Inflammatory macrophage treated with lipopolysaccharide for 1 hour (primary cell): ENCODE measurements around the gene GAB2.
A peak's percentile ranks its signal among the peaks of the same experiment; 100 is the strongest.
"Not testable (repeated sequence)": the region's sequence is repeated elsewhere in the genome, so short reads cannot be mapped to it uniquely, and the experiment has no call there.

Source experiments
- DNase-seq, 2 donors: peaks; one replicate each; pipeline ENCODE4 v3.0.0-alpha.2; 2020 to 2022

The GAB2 gene

GRCh38 chr11:78274739-78275138 lies 142.9 kb downstream of the GAB2 start:
- DNase-seq, result no peak

DNA sequence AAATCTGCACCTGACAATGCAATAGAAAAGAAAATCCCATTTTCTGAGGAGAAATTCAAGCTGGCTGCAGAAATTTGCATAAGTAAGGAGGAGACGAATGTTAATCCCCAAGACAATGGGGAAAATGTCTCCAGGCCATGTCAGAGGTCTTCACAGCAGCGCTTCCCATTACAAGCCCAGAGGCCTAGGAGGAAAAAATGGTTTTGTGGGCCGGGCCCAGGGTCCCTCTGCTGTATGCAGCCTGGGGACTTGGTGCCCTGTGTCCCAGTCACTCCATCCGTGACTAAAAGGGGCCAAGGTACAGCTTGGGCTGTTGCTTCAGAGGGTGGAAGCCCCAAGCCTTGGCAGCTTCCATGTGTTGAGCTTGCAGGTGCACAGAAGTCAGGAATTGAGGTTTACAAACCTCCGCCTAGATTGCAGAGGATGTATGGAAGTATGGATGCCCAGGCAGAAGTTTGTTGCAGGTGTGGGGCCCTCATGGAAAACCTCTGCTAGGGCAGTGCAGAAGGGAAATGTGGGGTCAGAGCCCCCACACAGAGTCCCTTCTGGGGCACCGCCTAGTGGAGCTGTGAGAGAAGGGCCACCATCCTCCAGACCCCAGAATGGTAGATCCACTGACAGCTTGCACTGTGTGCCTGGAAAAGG lies 144.9 kb downstream of the GAB2 start:
- not testable (repeated sequence) for DNase-seq

- DNase-seq, result not testable (repeated sequence)
These were observed 145.8 kb downstream of the GAB2 start for GRCh38 chr11:78271801-78272200.

GRCh38 chr11:78270971-78271370 lies 146.6 kb downstream of the GAB2 start:
- DNase-seq, result no peak

- DNase-seq, result no peak
These were observed 147.8 kb downstream of the GAB2 start for GRCh38 chr11:78269806-78270205.

GRCh38 chr11:78268591-78269410 lies 148.8 kb downstream of the GAB2 start:
- DNase-seq, result no peak

GRCh38 chr11:78266451-78266850 lies 151.2 kb downstream of the GAB2 start:
- DNase-seq, result no peak

- DNase-seq, result no peak
These were observed 152.3 kb downstream of the GAB2 start for GRCh38 chr11:78265326-78265725.

DNA sequence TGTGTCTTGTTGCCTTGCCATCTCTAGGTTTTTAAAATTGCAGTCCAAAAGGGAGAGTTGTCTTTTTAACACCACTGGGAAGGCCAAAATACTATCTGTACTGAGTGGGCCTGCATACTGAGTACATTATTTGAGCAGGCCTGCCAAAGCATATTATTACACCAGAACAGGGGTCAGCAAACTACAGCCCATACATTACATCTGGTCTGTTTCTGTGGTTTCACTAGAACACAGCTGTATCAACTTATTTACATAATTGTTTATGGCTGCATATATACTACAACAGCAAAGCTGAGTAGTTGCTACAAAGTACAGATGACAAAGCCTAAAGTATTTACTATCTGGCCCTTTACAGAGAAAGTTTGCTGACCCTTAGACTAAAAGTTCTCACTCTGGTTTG lies 154.9 kb downstream of the GAB2 start:
- no peak for DNase-seq

DNA sequence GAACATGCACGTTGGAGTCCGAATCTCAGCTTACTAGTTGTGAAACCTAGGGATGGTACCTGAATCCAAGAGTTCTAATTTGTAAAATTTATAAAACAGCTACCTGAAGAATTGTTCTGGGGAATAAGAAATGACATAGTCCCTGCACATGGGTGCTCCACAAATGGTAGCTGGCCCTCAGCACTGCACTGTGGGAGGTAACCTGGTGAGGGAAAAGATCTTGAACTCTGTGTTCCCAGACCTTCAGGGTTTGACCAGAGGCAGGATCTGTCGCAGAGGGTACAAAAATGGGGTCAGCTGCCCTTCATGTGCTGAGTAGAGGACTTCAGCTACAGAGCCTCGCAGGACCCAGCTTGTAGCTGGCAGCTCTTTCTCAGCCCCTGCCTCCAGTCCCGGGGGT lies 155.4 kb downstream of the GAB2 start:
- no peak for DNase-seq

- DNase-seq, result no peak
These were observed 155.8 kb downstream of the GAB2 start for GRCh38 chr11:78261828-78262227.

- DNase-seq, result no peak
These were observed 156.3 kb downstream of the GAB2 start for GRCh38 chr11:78261367-78261766.

DNA sequence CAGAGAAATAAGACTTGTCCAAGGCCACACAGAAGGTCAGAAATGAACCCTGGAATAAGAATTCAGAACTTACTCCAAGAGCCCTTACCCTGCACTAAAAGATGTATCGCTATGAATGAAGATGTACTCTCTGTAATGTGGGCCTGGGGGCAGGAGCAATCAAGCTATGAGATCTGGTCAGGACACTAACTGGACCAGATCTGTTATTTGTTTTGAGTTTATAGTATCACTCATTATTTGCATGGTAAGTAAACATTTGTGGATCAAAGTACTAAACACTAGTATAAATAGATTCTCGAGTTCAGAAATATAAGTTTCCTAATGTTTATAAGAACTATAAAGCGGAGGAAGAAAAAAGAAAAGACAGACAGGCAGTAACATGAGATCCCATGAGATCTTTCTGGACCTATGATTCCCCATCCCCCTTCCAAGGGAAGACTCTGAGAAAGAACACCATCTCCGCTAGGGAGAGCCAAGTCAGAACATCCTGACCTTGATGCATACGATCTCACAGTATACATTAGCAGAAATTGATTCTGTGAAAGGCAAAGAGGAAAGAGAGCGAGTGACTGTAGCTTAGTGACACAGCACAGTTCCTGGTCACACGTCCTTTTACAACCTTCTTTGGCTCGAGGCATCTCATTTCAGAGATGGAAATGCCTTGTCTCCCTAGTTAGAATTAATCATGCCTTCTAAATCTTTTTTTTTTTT lies 157.7 kb downstream of the GAB2 start:
- no peak for DNase-seq

GRCh38 chr11:78257654-78258053 lies 160.0 kb downstream of the GAB2 start:
- DNase-seq, result no peak

DNA sequence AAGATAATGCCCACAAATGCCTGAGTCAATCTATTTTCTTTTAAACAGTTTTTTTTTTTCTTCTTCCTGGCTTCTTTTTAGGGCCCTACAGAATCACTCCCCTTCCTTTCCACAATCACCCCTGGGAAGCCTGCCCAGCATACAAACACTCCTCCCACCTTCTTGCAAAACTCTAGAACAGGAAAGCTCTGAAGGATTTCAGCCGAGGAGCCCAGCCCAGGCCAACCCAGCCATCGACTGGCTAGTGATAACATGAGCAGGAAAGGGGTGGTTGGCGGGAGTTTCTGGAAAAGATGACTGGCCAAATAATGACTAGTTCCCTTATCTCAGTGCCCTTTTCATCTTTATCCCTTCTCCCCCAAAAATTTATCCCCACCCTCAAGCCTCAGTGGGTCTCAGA lies 160.7 kb downstream of the GAB2 start:
- DNase-seq, result peak in 1 of 2 donors; percentile 20

GRCh38 chr11:78255919-78256318 lies 161.7 kb downstream of the GAB2 start:
- no peak for DNase-seq

- no peak for DNase-seq
These were observed 163.4 kb downstream of the GAB2 start for GRCh38 chr11:78254268-78254667.

DNA sequence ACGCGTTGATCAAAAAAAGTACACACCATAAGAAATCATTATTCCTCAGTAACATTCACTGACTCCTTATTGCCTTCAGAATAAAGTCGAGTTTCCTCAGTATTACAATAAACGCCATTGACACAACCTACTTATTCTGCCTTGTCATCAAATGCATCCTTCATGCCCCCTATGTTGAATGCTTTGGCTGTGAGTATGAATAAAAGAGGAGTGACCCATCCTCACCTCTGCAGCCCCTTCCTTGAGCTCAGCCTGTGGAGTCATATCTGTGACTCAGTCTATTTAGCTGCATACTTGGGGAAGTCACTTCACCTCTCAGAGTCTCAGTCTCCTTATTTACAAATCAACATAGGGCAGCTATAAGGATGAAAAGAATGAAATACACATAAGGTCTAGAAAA lies 163.8 kb downstream of the GAB2 start:
- DNase-seq, result no peak

DNA sequence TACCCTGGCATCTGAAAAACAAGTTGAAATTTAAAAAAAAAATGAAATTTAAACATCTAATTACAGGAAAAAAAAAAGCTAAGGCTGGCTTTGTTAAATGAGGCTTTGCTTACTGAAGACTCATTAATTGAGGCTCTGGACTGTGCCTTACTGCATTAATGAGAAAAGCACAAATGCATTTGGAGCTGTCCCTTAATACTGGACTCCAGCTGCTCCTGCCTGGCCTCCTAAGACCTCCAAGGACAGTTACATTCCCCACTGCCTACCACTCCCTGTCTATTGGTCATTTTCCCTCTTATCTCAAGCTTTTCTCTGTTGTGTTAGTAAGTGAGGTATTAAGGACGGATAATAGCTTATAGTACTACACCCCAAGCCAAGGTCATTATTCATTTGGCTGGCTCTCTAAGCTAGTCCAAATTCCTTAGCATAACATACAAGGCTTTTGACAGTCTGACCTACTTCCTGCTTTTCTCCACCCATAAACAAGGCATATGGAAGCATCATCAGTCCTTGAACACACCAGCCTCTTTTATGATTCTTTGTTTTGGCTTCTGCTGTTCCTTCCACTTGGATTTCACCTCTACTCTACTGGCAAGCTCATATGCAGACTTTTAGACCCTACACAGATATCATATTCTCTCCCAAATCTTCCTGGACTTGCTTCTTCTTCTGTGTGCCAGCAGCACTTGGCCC lies 166.4 kb downstream of the GAB2 start:
- DNase-seq, result no peak

DNA sequence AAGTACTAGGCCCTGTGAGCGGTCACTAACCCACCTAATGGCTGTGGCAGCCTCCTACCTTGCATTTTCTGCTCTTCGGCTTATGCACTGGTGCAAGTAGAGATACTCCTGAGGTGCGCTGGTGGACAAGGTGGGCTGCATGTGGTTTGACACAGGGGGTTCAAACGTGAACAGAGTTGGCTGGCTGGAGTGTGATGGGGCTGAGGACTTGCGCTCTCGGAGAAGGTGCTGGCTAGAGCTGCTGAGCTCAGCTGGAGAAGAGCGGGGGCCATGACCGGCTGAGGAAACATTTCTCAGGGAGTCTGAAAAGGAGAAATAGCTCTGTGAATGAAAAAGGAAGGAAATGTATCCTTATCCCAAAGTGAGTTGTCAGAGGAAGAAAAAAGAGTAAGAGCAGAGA lies 167.5 kb downstream of the GAB2 start:
- no peak for DNase-seq

DNA sequence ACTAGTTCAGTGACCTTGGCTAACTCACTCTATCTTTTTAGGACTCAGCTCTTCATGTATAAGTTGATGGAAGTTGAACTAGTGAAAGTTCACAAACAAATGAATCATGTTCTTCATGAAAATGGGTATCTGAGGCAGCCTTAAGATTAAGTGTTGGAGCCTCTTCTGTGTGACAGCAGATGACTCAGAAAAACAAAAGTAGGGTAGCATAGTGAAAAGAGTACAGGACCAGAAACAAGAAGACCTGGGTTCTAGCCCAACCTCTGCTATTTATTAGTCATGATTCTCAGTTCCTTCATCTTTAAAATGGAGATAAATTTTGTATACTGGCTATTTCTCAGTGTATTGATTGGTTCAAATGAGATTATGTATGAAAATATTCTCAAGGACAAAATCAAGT lies 168.7 kb downstream of the GAB2 start:
- DNase-seq, result no peak

DNA sequence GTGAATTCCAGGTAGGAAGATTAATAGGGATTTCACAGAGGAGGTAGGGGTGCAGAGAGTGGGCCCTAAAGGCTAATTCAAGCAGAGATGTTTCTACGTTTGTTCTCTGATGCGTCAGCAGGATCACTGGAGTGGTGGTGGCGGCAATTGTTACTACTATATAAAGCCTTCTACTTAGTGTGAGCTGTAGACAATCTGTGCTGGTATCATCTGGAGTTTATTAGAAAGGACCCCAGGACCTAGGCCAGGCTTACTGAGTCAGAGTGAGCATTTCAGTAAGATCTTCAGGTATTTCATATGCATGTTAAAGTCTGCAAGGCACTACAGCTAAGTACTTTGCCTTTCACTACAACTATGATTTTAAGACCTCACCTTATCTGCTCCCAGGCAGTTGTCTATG lies 169.4 kb downstream of the GAB2 start:
- no peak for DNase-seq

GRCh38 chr11:78244546-78245255 lies 172.9 kb downstream of the GAB2 start:
- DNase-seq, result peak; percentile 13 to 19
